HEK293 (cell line): ENCODE results near the gene ZFAND6.

ENCODE experiments used
- CTCF ChIA-PET: fragments of 350-600 bp; formaldehyde crosslinking; extraction: SDS; loops from one replicate; lab custom pipeline; 2021; ENCODE audit warnings: antibody characterized with exemption; lab: Yijun Ruan, JAX
- POLR2A ChIA-PET: fragments of 300-600 bp; formaldehyde crosslinking; extraction: SDS; loops from one replicate; lab custom pipeline; 2020; ENCODE audit warnings: antibody characterized with exemption, inconsistent platforms; lab: Yijun Ruan, JAX
- H3K27ac ChIP-seq: fragments of 200-500 bp; sonication (Bioruptor generic); 2 replicates; pipeline ENCODE4 v1.5.1; 2014; ENCODE audit warnings: low read depth, low read length, control low read depth, inconsistent platforms; ENCODE audit errors: extremely low read depth
- H3K36me3 ChIP-seq, 2 experiments: fragments of 200-500 bp in 1 of 2; sonication (Bioruptor generic) in 1 of 2; 1 replicate in 1 of 2; 2 replicates in 1 of 2; pipeline ENCODE4 v1.5.1; 2014 to 2017; ENCODE audit warnings: inconsistent platforms in 2 of 2, low read length in 2 of 2; ENCODE audit not compliant: control insufficient read depth in 2 of 2, insufficient read depth in 1 of 2
- H3K4me1 ChIP-seq: fragments of 200-500 bp; sonication (Bioruptor generic); 2 replicates; pipeline ENCODE4 v1.5.1; 2014; ENCODE audit warnings: mild to moderate bottlenecking, low read length, inconsistent platforms; ENCODE audit not compliant: control insufficient read depth, insufficient read depth
- H3K4me3 ChIP-seq: 2 replicates; pipeline ENCODE4 v1.5.1; 2011; ENCODE audit warnings: low read depth, mild to moderate bottlenecking, control low read depth, low read length, moderate library complexity
- H3K9me3 ChIP-seq: fragments of 200-500 bp; sonication (Bioruptor generic); 2 replicates; pipeline ENCODE4 v1.5.1; 2014; ENCODE audit warnings: low read depth, low read length, inconsistent platforms; ENCODE audit not compliant: control insufficient read depth, insufficient read depth
- PRDM6 ChIP-seq: fragments of 450-650 bp; formaldehyde crosslinking; IDR thresholded peaks from 2 replicates; pipeline ENCODE4 v1.5.1; 2017; ENCODE audit warnings: missing biosample characterization, missing genetic modification characterization
- REST ChIP-seq: fragments of 450-650 bp; formaldehyde crosslinking; IDR thresholded peaks from 2 replicates; pipeline ENCODE4 v1.5.1; 2016; ENCODE audit warnings: missing biosample characterization, missing genetic modification characterization
- SP7 ChIP-seq: fragments of 450-650 bp; formaldehyde crosslinking; IDR thresholded peaks from 2 replicates; pipeline ENCODE4 v1.5.1; 2016; ENCODE audit warnings: missing biosample characterization, missing genetic modification characterization
- ZBTB26 ChIP-seq: fragments of 450-650 bp; formaldehyde crosslinking; optimal IDR thresholded peaks from 2 replicates; pipeline ENCODE3; 2016; ENCODE audit warnings: missing biosample characterization, mild to moderate bottlenecking, missing genetic modification characterization
- ZBTB48 ChIP-seq: fragments of 450-650 bp; formaldehyde crosslinking; IDR thresholded peaks from 2 replicates; pipeline ENCODE4 v1.5.1; 2016; ENCODE audit warnings: missing biosample characterization, missing genetic modification characterization
- ZEB2 ChIP-seq: fragments of 450-650 bp; formaldehyde crosslinking; IDR thresholded peaks from 2 replicates; pipeline ENCODE4 v1.5.1; 2016; ENCODE audit warnings: missing biosample characterization, missing genetic modification characterization
- ZNF114 ChIP-seq: fragments of 450-650 bp; formaldehyde crosslinking; IDR thresholded peaks from 2 replicates; pipeline ENCODE4 v1.5.0; 2017; ENCODE audit warnings: missing biosample characterization, missing genetic modification characterization
- ZNF24 ChIP-seq: fragments of 450-650 bp; formaldehyde crosslinking; IDR thresholded peaks from 2 replicates; pipeline ENCODE4 v1.5.1; 2016; ENCODE audit warnings: missing biosample characterization, missing genetic modification characterization
- ZNF248 ChIP-seq: fragments of 450-650 bp; formaldehyde crosslinking; IDR thresholded peaks from 2 replicates; pipeline ENCODE4 v1.5.1; 2017; ENCODE audit warnings: missing biosample characterization, missing genetic modification characterization
- ZNF274 ChIP-seq, 2 experiments: fragments of 200-500 bp in 1 of 2; fragments of 450-650 bp in 1 of 2; sonication (Bioruptor generic) in 1 of 2; formaldehyde crosslinking in 1 of 2; IDR thresholded peaks; 2 replicates each; pipeline versions ENCODE4 v1.5.1 to v1.6.1; 2014 to 2016; ENCODE audit warnings: borderline replicate concordance in 1 of 2, inconsistent platforms in 1 of 2, low read length in 1 of 2, missing biosample characterization in 1 of 2, missing genetic modification characterization in 1 of 2
- ZNF37A ChIP-seq: fragments of 450-650 bp; IDR thresholded peaks from 2 replicates; pipeline ENCODE4 v1.5.1; 2018; ENCODE audit warnings: missing biosample characterization, missing genetic modification characterization
- ZNF530 ChIP-seq: fragments of 450-650 bp; formaldehyde crosslinking; IDR thresholded peaks from 2 replicates; pipeline ENCODE4 v1.5.1; 2016; ENCODE audit warnings: low read depth, missing biosample characterization, missing genetic modification characterization
- ZNF626 ChIP-seq: fragments of 450-650 bp; sonication (Bioruptor Pico); formaldehyde crosslinking; IDR thresholded peaks from 2 replicates; pipeline ENCODE4 v1.5.1; 2018; ENCODE audit warnings: missing biosample characterization, missing genetic modification characterization, inconsistent platforms
- ZNF629 ChIP-seq: fragments of 450-650 bp; formaldehyde crosslinking; IDR thresholded peaks from 2 replicates; pipeline ENCODE4 v1.5.1; 2017; ENCODE audit warnings: missing biosample characterization, missing genetic modification characterization
- ZSCAN16 ChIP-seq: fragments of 450-650 bp; formaldehyde crosslinking; IDR thresholded peaks from 2 replicates; pipeline ENCODE4 v1.5.1; 2016; ENCODE audit warnings: missing biosample characterization, missing genetic modification characterization
- TF ChIP-seq, protein P1 (sequence below): fragments of 450-650 bp; formaldehyde crosslinking; IDR thresholded peaks from 2 replicates; pipeline ENCODE4 v1.5.1; 2017; ENCODE audit warnings: missing biosample characterization, missing genetic modification characterization
- TF ChIP-seq, protein P2 (sequence below): fragments of 450-650 bp; formaldehyde crosslinking; IDR thresholded peaks from 2 replicates; pipeline ENCODE4 v1.5.1; 2016; ENCODE audit warnings: missing biosample characterization, missing genetic modification characterization, low read depth
- TF ChIP-seq, protein P3 (sequence below): fragments of 450-650 bp; formaldehyde crosslinking; IDR thresholded peaks from 2 replicates; pipeline ENCODE4 v1.5.1; 2017; ENCODE audit warnings: missing biosample characterization, missing genetic modification characterization

Gene ZFAND6

DNA sequence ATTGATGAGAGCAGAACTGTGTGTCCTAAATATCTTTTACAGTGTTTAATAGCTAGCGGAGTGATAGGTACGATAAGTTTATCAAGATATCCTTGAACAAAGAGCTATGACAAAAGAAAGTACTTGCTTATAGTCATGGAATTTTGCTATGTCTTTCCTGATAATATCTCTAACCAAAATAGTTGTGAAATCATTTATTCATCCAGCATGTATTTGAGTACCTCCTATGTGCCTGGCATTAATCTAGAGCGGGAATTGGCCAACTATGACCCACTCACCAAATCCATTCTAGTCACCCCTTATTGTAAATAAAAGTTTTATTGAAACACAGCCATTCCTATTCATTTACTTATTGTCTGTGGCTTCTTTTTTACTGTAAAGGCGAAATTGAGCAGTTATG, 46.6 kb downstream of the ZFAND6 start (continued):
- TF ChIP-seq ZNF37A (no peak), ZNF114 (tag by site-specific recombination) (no peak), ZEB2 (tag by site-specific recombination) (no peak), ZBTB48 (tag by site-specific recombination) (no peak)
- TF ChIP-seq, protein P1, sequence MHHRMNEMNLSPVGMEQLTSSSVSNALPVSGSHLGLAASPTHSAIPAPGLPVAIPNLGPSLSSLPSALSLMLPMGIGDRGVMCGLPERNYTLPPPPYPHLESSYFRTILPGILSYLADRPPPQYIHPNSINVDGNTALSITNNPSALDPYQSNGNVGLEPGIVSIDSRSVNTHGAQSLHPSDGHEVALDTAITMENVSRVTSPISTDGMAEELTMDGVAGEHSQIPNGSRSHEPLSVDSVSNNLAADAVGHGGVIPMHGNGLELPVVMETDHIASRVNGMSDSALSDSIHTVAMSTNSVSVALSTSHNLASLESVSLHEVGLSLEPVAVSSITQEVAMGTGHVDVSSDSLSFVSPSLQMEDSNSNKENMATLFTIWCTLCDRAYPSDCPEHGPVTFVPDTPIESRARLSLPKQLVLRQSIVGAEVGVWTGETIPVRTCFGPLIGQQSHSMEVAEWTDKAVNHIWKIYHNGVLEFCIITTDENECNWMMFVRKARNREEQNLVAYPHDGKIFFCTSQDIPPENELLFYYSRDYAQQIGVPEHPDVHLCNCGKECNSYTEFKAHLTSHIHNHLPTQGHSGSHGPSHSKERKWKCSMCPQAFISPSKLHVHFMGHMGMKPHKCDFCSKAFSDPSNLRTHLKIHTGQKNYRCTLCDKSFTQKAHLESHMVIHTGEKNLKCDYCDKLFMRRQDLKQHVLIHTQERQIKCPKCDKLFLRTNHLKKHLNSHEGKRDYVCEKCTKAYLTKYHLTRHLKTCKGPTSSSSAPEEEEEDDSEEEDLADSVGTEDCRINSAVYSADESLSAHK (tag by site-specific recombination) = no peak

DNA sequence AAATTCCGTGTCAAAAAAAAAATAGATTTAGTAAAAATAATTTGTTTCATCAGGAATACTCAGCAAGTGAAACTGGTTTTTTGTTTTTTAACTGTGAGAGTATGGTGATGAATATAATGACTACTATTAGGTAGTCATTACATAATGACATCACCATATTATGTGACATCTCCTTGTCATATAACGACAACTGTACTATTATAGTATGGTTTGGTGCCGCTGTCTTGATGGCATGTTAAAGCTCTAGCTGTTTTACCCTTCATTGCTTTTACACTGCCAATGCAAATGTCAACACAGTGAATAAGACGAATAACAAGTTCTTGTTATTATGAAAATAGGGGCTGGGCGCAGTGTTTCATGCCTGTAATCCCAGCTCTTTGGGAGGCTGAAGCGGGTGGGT, 47.7 kb downstream of the ZFAND6 start:
- POLR2A ChIA-PET = no interaction called here
- no peak overlapping the region for H3K27ac ChIP-seq
- CTCF ChIA-PET = interaction anchor here (0.7 kb wide), 1 partner anchor 1128 kb away, joined by 3 read pairs; no protein-coding TSS in a partner anchor

More for the DNA sequence above, 47.7 kb downstream of the ZFAND6 start:
- TF ChIP-seq, protein P2, sequence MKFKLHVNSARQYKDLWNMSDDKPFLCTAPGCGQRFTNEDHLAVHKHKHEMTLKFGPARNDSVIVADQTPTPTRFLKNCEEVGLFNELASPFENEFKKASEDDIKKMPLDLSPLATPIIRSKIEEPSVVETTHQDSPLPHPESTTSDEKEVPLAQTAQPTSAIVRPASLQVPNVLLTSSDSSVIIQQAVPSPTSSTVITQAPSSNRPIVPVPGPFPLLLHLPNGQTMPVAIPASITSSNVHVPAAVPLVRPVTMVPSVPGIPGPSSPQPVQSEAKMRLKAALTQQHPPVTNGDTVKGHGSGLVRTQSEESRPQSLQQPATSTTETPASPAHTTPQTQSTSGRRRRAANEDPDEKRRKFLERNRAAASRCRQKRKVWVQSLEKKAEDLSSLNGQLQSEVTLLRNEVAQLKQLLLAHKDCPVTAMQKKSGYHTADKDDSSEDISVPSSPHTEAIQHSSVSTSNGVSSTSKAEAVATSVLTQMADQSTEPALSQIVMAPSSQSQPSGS (tag by site-specific recombination) = peak; percentile 84
- TF ChIP-seq ZNF629 (tag by site-specific recombination) (peak; percentile 33; the same call in 1 of the 2 replicates), SP7 (peak; percentile 52), ZSCAN16 (tag by site-specific recombination) (no peak), ZNF248 (tag by site-specific recombination) (no peak), ZBTB26 (tag by site-specific recombination) (no peak), ZNF626 (tag by site-specific recombination) (no peak), ZNF530 (tag by site-specific recombination) (no peak), REST (no peak), ZNF24 (tag by site-specific recombination) (no peak), ZNF274 (IDR thresholded peaks at IDR 0.05; ENCODE audit: low read length) (no peak), ZNF274 (tag by site-specific recombination; IDR thresholded peaks at IDR 0.05; ENCODE audit: borderline replicate concordance) (no peak), PRDM6 (tag by site-specific recombination) (0 out of 2 replicates have a peak, but pooled peaks have one; percentile 47)
- TF ChIP-seq, protein P3, sequence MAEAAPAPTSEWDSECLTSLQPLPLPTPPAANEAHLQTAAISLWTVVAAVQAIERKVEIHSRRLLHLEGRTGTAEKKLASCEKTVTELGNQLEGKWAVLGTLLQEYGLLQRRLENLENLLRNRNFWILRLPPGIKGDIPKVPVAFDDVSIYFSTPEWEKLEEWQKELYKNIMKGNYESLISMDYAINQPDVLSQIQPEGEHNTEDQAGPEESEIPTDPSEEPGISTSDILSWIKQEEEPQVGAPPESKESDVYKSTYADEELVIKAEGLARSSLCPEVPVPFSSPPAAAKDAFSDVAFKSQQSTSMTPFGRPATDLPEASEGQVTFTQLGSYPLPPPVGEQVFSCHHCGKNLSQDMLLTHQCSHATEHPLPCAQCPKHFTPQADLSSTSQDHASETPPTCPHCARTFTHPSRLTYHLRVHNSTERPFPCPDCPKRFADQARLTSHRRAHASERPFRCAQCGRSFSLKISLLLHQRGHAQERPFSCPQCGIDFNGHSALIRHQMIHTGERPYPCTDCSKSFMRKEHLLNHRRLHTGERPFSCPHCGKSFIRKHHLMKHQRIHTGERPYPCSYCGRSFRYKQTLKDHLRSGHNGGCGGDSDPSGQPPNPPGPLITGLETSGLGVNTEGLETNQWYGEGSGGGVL (tag by site-specific recombination) = no peak
- Histone ChIP-seq H3K9me3 (no peaks in the 10 kb centered on the region), H3K4me3 (no peak overlapping the region), H3K4me1 (peaks cover 18% of the 10 kb centered on the region), H3K36me3 (peaks cover 0 to 8% of the 10 kb centered on the region in 2 experiments; a peak in 1 of 3 replicates)
